Neural crest cell (in vitro differentiated cells): Measurements from ENCODE around the gene NDUFS6. TPM values are rescaled to one million over a fixed set of nuclear protein-coding genes. Genes with fewer than 3 reads are reported as not detected.

Experiments
- DNase-seq: peaks from one replicate; pipeline ENCODE4 v3.0.0; 2021; ENCODE audit warnings: low read depth, mixed read lengths, low spot score
- H3K27ac Mint-ChIP-seq: one replicate; pipeline ENCODE4 v1.8.0; 2021; ENCODE audit warnings: mild to moderate bottlenecking, mixed read lengths; ENCODE audit not compliant: unreplicated experiment
- H3K27me3 Mint-ChIP-seq: 2 replicates; pipeline ENCODE4 v1.8.0; 2021; ENCODE audit warnings: low read depth, mild to moderate bottlenecking, mixed read lengths
- H3K36me3 Mint-ChIP-seq: 2 replicates; pipeline ENCODE4 v1.8.0; 2021; ENCODE audit warnings: low read depth, mild to moderate bottlenecking, mixed read lengths
- H3K4me1 Mint-ChIP-seq: 2 replicates; pipeline ENCODE4 v1.8.0; 2021; ENCODE audit warnings: mixed read lengths
- H3K4me3 Mint-ChIP-seq: one replicate; pipeline ENCODE4 v1.8.0; 2021; ENCODE audit warnings: mild to moderate bottlenecking, mixed read lengths
- H3K9me3 Mint-ChIP-seq: 2 replicates; pipeline ENCODE4 v1.8.0; 2021; ENCODE audit warnings: mixed read lengths
- long read RNA-seq: library from polyadenylated mRNA; unstranded; transcript quantifications from one replicate; pipeline ENCODE4 v2.0.0, GENCODE V29; 2020
- total RNA-seq: library from RNA; stranded (reverse); gene quantifications from 2 replicates; pipeline ENCODE4 v1.2.1, GENCODE V29; 2021
- TF ChIP-seq, protein P1 (sequence below): fragments of 200-600 bp; sonication (generic); conservative IDR thresholded peaks from 2 replicates; pipeline ENCODE4 v1.5.0; 2021; ENCODE audit warnings: antibody characterized with exemption, mild to moderate bottlenecking

Gene NDUFS6
- total RNA-seq, result 50.2 and 52.3 TPM in 2 replicates
- long read RNA-seq, transcript NDUFS6-201 (4 exons, 1,082 nt), result major isoform, 23 of 28 reads
- long read RNA-seq, partial matches to known transcripts, result 1 of 28 reads
- long read RNA-seq, other reads (novel, unspliced or antisense), result 4 of 28 reads

DNA sequence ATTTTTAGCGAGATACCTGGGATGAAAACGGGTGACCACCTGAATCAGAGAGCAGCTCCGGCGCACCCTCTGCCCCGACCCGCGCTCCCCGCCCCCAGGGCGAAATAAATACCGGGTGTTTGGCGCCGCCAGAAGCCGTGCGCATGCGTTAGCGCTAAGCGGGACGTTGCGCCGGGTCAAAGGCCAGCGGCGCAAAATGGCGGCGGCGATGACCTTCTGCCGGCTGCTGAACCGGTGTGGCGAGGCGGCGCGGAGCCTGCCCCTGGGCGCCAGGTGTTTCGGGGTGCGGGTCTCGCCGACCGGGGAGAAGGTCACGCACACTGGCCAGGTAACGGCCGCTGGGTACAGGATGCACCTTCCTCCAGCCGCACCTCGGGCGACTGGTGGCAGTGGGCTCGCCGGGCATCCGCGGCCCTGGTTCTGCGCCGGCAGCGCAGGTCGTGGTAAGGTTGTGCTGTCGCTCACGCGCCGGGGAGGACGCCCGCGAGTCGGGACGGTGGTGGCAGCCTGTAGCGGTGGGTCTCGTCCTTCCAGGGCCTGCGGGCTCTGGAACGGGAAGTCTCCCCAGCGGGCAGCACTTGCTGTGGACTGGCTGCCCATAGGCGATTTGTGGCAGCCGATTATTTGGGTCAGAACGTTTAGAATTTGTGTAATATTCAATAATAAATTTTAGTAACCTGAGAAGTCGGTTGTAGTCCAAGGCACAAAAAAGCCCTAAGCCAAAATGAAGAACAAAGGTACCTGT, at the start of gene NDUFS6:
TSS of gene NDUFS6 (plus strand) at position 186 of the 745 bp plus-strand sequence. CDS start at position 197, 11 bp downstream.
- no peaks in the 10 kb centered on the region for H3K9me3 Mint-ChIP-seq
- peaks cover 14% of the 10 kb centered on the region for H3K36me3 Mint-ChIP-seq
- no peaks in the 10 kb centered on the region for H3K27me3 Mint-ChIP-seq
- peak within 1 kb of the TSS; percentile 99 for H3K27ac Mint-ChIP-seq
- peak; percentile 69 for DNase-seq
- peaks cover 43% of the 10 kb centered on the region for H3K4me1 Mint-ChIP-seq
- H3K4me3 Mint-ChIP-seq, result peak within 1 kb of the TSS; percentile 100
- TF ChIP-seq, protein P1, sequence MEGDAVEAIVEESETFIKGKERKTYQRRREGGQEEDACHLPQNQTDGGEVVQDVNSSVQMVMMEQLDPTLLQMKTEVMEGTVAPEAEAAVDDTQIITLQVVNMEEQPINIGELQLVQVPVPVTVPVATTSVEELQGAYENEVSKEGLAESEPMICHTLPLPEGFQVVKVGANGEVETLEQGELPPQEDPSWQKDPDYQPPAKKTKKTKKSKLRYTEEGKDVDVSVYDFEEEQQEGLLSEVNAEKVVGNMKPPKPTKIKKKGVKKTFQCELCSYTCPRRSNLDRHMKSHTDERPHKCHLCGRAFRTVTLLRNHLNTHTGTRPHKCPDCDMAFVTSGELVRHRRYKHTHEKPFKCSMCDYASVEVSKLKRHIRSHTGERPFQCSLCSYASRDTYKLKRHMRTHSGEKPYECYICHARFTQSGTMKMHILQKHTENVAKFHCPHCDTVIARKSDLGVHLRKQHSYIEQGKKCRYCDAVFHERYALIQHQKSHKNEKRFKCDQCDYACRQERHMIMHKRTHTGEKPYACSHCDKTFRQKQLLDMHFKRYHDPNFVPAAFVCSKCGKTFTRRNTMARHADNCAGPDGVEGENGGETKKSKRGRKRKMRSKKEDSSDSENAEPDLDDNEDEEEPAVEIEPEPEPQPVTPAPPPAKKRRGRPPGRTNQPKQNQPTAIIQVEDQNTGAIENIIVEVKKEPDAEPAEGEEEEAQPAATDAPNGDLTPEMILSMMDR, result no peak

DNA sequence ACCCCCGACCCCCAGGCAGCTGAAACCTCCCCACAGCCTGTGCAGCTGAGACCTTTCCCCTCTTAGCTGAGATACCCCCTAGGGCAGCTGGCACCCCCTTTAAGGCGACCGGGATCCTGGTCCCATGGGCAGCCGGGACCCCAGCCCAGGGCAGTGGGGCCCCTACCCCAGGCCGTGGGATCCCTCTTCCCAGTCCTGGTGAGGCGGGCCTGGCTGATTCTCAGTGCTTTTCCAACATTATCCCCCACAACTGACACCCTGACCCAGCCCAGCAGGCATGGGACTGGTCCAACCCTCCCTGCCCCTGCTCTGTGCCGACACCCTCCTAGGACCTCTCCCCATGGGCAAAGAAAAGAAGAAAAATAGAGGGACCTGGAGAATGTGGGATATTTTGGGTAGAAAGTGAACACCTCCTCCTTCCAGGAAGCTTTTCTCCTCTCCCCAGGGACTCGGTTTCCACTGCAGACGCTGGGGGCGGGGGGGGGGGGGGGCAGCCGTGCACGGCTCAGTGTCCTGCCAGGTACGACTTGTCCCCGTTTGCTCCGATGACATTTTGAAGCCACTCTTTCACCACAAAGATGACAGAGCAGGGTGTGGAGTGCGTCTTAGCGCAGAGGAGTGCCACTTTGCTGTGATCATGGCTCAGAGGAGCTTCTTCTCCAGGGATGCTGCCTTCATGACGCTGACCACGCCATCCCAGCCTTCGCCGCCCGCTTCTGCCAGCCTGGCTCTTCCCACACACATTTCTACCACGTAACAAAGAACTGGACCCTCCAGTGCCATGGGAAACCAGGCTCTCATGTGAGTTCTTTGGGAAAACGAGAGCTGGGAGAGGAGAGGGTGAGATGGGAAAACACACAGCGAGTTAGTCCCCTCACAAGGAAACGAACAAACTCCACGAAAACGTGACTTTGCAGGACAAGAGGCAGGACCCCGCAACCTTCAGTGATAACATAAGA, 49.1 kb upstream of the NDUFS6 start:
- no peak overlapping the region for H3K4me3 Mint-ChIP-seq
- no peaks in the 10 kb centered on the region for H3K9me3 Mint-ChIP-seq
- TF ChIP-seq, protein P1, result no peak
- H3K27ac Mint-ChIP-seq, result no peak overlapping the region
- peaks cover 13% of the 10 kb centered on the region for H3K4me1 Mint-ChIP-seq
- peaks cover 4% of the 10 kb centered on the region for H3K27me3 Mint-ChIP-seq
- no peak for DNase-seq
- no peaks in the 10 kb centered on the region for H3K36me3 Mint-ChIP-seq

DNA sequence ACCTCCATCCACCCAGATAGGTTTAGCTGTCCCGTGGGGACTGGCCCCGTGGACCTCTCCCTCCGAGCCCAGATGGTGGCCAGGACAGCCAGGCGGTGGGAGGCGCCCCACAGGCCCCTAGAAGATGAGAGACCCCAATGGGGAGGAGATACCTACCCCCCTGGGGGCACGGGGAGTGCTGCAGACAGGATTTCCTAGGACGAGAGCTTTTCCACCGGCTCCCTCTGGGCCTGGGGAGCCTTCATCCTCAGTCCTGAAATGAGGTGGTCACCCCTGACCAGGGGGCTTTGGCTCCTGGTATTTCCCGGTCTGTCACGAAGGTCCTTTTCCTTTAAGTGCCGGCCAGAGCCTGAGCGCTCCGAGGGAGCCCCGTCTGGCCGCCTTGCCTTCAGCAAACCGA, 48.3 kb upstream of the NDUFS6 start:
- H3K4me3 Mint-ChIP-seq, result no peak overlapping the region
- TF ChIP-seq, protein P1, result no peak
- no peaks in the 10 kb centered on the region for H3K9me3 Mint-ChIP-seq
- DNase-seq, result no peak
- no peaks in the 10 kb centered on the region for H3K36me3 Mint-ChIP-seq
- peaks cover 4% of the 10 kb centered on the region for H3K27me3 Mint-ChIP-seq
- H3K4me1 Mint-ChIP-seq, result peaks cover 13% of the 10 kb centered on the region
- H3K27ac Mint-ChIP-seq, result no peak overlapping the region

DNA sequence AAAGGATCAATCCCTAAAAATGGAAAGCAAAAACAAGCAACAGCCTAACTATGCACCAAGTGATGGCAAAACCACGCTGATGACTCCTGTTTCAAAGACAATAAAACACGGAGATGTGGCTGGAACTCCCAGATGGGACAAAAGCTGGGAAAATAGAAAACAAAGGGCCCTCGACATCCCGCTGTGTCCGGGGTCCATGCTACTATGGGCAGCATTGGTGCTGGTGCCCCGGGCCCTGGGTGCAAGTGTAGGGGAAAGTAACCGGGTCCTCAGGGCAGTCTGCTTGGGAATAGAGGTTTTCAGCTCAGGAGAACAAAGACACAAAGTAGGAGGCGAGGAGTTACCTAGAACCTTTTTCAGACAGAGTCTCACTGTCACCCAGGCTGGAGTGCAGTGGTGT, 47.7 kb upstream of the NDUFS6 start:
- no peak for DNase-seq
- no peak overlapping the region for H3K4me3 Mint-ChIP-seq
- H3K27me3 Mint-ChIP-seq, result no peaks in the 10 kb centered on the region
- H3K36me3 Mint-ChIP-seq, result no peaks in the 10 kb centered on the region
- TF ChIP-seq, protein P1, result no peak
- H3K9me3 Mint-ChIP-seq, result no peaks in the 10 kb centered on the region
- no peak overlapping the region for H3K27ac Mint-ChIP-seq
- H3K4me1 Mint-ChIP-seq, result peaks cover 13% of the 10 kb centered on the region

DNA sequence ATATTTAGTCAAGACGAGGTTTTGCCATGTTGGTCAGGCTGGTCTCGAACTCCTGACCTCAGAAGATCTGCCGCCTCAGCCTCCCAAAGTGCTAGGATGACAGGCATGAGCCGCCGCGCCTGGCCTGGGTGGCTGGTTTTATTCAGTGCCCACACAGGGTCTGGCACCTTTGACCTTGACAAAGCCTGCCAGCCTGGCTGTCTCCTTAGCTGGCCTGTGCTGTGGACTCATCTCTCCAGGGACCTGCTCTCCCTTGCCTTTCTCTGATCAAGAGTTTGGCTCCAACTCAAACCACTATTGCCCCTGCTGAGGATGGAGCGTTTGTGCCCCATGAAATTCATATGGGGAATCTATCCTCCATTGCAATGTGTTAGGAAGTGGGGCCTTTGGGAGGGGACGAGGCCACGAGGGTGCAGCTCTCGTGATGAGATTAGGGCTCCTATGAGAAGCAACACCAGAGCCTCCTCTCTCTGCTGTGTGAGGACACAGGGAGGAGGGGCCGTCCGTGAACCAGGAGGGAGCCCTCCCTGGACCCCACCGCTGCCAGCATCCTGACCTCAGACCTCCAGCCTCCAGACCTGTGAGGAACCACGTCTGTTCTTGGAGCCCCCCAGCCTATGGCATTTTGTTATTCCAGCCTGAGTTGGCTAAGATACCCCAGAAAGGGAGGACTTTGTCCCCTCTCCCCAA, 46.5 kb upstream of the NDUFS6 start:
- no peaks in the 10 kb centered on the region for H3K27me3 Mint-ChIP-seq
- TF ChIP-seq, protein P1, result no peak
- H3K27ac Mint-ChIP-seq, result no peak overlapping the region
- no peak overlapping the region for H3K4me3 Mint-ChIP-seq
- peaks cover 13% of the 10 kb centered on the region for H3K4me1 Mint-ChIP-seq
- no peaks in the 10 kb centered on the region for H3K36me3 Mint-ChIP-seq
- no peak for DNase-seq
- H3K9me3 Mint-ChIP-seq, result no peaks in the 10 kb centered on the region
